ENCODE measurements around the gene ARPC2. TPM values are rescaled to one million over a fixed set of nuclear protein-coding genes. Genes with fewer than 3 reads are reported as not detected.
A peak's percentile ranks its signal among the peaks of the same experiment; 100 is the strongest.

Gene ARPC2
- total RNA-seq, 1 donor from 2014 or later, result 507 TPM

DNA sequence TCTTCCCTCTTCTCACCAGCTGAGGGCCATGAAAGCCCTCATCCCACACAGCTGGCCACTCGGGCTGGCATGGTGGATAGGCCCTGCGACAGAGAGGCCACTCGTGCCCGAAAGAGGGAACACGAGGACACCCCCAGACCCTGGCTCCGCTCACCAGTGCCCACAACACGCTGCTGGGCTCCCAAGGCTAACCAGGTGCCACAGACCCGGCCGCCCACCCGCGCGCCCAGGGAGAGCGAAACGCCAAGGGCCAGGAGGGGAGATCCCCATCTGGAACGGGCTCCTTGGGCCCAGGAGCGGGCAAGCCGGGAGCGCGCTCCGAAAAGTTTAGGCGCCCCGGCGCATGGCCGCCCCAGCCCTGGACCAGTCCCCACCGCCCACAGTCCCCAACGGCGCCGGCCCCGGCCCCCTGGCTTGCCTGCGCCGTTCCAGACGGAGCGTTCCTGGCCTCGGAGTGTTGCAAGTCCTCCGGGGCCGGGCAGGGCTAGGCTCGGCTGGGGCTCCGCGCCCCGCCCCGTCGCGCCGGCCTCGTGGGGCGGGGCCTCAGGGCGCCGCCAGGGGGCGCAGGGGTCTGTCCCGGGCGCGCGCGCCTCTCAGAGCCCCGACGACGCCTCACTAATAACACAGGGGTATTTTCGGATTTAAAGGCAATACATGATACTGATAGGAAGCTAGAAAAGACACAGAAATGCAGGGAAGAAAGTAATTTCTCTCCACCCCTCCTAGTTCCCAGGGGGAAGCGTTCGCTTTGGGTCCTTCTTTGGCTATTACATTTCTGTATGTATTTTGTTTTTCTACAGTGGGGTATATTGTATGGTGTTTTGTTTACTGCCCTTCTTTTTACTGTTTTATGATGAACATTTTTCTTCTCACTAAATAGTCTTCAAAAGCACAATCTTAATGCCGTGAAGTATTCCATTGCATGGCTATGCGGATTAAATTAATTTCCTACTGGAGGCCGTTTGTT is 75.3 kb downstream of the ARPC2 start, which contains the start of gene TMBIM1:
Gene TMBIM1, minus strand, starts transcription at position 456 of the 967 bp plus-strand sequence. CDS start 10,362 bp downstream, outside the sequence.
- Mint-ChIP-seq H3K27ac (peak within 1 kb of the TSS; percentile 94), H3K9me3 (no peaks in the 10 kb centered on the region), H3K4me1 (ENCODE audit: low read depth) (peaks cover 57% of the 10 kb centered on the region), H3K27me3 (ENCODE audit: insufficient read depth) (no peaks in the 10 kb centered on the region), H3K4me3 (peak within 1 kb of the TSS; percentile 88), H3K36me3 (ENCODE audit: low read depth) (peaks cover 7% of the 10 kb centered on the region)
- intact Hi-C loops (cut with micrococcal nuclease), result loop anchor here (1.0 to 2.0 kb wide), 8 partner anchors 8 to 276 kb away; partner anchors contain the start of genes CATIP, CNOT9 and USP37
- peak; percentile 79 for DNase-seq (ENCODE audit: low spot score)

DNA sequence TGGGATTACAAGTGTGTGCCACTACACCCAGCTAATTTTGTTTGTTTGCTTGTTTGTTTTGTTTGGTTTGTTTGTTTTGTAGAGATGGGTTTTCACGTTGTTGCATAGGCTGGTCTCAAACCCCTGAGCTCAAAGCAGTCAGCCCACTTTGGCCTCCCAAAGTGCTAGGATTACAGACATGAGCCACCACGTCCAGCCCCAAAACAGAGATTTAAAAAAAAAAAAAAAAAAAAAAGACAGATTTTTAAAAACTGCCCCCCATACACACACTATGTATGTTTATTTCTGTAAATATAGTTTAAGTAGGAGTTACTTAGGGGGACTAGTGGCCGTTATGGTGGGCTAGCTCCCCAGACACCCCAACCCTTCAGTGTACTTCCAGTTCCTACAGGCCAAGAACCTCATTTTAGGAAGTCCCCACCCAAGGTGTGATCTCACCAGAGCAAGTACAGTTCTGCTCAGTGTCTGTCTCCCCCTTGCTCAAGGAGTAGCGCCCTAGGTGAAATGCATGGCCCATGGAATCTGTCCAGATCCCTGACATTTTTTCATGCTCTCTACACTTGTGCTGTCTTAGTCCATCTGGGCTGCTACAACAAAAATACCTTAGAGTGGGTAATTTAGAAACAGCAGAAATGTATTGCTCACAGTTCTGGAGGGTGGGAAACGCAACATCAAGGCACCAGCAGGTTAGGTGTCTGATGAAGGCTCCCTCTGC is 76.9 kb downstream of the ARPC2 start:
- Mint-ChIP-seq H3K4me3 (no peak overlapping the region), H3K9me3 (no peaks in the 10 kb centered on the region), H3K27me3 (ENCODE audit: insufficient read depth) (no peaks in the 10 kb centered on the region), H3K27ac (no peak overlapping the region), H3K36me3 (ENCODE audit: low read depth) (peaks cover 3% of the 10 kb centered on the region), H3K4me1 (ENCODE audit: low read depth) (peaks cover 42% of the 10 kb centered on the region)
- intact Hi-C loops (cut with micrococcal nuclease), result loop anchor here (2.0 kb wide), 2 partner anchors 63 to 173 kb away; partner anchors contain the start of gene CATIP
- DNase-seq (ENCODE audit: low spot score), result no peak

DNA sequence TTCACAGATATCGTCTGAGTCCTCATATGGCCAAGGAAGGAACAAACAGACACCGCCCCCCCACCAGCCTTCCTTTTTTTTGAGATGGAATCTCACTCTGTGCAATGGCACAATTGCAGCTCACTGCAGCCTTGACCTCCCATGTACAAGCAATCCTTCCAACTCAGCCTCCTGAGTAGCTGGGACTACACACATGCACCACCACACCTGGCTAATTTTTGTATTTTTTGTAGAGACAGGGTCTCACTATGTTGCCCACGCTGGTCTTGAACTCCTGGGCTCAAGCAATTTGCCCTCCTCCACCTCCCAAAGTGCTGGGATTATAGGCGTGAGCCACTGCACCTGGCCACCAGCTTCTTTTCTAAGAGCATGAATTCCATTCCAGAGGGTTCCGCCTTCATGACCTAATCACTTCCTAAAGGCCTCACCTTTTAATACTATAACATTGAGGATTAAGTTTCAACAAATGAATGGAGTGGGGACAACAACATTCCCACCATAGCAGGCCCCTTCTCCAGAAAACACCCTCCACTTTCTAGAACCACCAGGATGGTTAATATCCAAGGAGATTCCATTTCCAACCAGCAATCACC is 77.5 kb downstream of the ARPC2 start:
- H3K4me3 Mint-ChIP-seq, result no peak overlapping the region
- H3K36me3 Mint-ChIP-seq (ENCODE audit: low read depth), result no peaks in the 10 kb centered on the region
- H3K4me1 Mint-ChIP-seq (ENCODE audit: low read depth), result peaks cover 38% of the 10 kb centered on the region
- intact Hi-C loops (cut with micrococcal nuclease), result no loop called here
- no peak overlapping the region for H3K27ac Mint-ChIP-seq
- no peaks in the 10 kb centered on the region for H3K9me3 Mint-ChIP-seq
- no peak for DNase-seq (ENCODE audit: low spot score)
- H3K27me3 Mint-ChIP-seq (ENCODE audit: insufficient read depth), result no peaks in the 10 kb centered on the region

DNA sequence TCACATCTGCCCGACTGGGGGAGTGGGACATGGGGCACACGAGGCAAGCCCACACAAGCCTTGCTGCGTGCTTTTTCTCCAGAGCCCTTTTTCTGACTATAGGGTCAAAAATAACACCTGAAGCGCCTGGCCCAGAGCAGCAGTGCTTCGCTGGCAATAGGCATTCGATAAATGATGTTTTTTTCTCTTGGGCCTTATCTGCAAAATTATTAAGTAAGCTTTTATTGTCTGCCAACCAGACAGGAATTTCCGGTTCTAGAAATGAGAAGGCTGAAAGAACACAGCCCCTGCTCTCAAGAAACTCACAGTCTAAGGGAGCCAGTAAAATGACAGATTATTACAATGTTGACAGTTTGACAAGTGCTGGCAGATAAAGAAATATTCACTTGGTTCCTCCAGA is 78.0 kb downstream of the ARPC2 start:
- H3K27ac Mint-ChIP-seq, result no peak overlapping the region
- H3K36me3 Mint-ChIP-seq (ENCODE audit: low read depth), result no peaks in the 10 kb centered on the region
- H3K9me3 Mint-ChIP-seq, result no peaks in the 10 kb centered on the region

DNA sequence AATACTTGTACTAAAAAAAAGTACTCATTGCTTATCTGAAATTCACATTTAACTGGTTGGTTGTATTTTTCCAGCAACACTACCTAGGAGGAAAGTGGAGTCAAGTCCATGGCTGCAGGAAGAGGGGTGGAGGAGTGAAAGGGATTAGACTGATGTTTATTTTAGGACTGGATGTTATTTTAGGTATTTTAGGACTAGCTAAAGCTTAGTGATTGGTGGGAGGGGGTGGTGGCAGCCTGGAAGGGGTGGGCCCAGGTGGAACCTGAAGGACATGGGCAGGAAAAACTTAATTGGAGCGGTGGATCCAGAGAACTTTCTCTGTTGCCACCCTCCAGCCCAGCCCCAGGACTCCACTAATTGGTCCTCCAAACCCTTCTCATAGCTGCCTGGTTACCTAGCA is 79.2 kb downstream of the ARPC2 start:
- Mint-ChIP-seq H3K4me3 (no peak overlapping the region), H3K27me3 (ENCODE audit: insufficient read depth) (no peaks in the 10 kb centered on the region), H3K36me3 (ENCODE audit: low read depth) (no peaks in the 10 kb centered on the region), H3K4me1 (ENCODE audit: low read depth) (peaks cover 23% of the 10 kb centered on the region), H3K9me3 (no peaks in the 10 kb centered on the region), H3K27ac (no peak overlapping the region)
- DNase-seq (ENCODE audit: low spot score), result no peak
- intact Hi-C loops (cut with micrococcal nuclease), result no loop called here

More for the DNA sequence above, 78.0 kb downstream of the ARPC2 start:
- H3K4me1 Mint-ChIP-seq (ENCODE audit: low read depth), result peaks cover 33% of the 10 kb centered on the region
- H3K4me3 Mint-ChIP-seq, result no peak overlapping the region
- no peak for DNase-seq (ENCODE audit: low spot score)
- no peaks in the 10 kb centered on the region for H3K27me3 Mint-ChIP-seq (ENCODE audit: insufficient read depth)
- intact Hi-C loops (cut with micrococcal nuclease), result no loop called here

DNA sequence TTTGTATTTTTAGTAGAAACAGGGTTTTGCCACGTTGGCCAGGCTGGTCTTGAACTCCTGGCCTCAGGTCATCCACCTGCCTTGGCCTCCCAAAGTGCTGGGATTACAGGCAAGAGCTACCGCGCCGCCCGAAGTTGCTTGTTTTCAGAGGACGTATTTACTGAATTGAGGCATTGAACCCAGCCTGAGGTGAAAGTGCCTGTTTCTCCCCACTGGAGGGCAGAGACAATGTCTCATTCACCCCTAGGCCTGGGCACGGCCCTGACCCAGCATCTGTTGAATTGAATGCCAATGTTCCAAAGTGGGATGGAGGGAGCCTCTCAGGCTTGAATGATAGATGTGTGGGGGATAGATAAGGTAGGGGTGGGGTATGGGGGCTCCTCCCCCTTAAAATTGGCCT is 79.9 kb downstream of the ARPC2 start:
- peaks cover 27% of the 10 kb centered on the region for H3K4me1 Mint-ChIP-seq (ENCODE audit: low read depth)

DNA sequence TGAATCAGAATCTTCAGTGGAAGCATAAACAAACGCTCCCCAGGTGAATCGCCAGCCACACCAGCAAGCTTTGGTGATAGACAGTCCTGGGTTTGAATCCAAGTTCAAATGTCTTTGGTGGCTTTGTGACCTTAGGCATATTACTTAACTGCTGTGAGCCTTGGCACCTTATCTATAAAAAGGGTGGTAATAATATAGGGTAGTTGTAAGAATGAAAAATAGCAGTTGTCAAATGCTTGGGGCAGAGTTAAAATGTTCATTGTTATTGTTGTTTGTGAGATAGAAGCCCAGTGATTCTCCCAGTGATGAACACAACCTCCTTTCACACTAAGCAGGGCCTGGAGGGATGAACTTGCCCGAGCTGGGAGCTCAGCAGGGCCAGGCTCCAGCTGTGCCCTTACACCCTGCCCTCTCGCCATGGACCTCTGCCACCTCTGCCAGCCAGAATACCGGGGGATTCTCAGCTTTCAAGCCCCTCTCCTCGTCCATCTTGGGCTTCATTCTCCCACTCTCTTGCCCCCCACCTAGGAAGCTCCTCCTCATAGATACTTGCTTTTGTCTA is 81.4 kb downstream of the ARPC2 start:
- Mint-ChIP-seq H3K36me3 (ENCODE audit: low read depth) (no peaks in the 10 kb centered on the region), H3K27ac (no peak overlapping the region), H3K4me3 (no peak overlapping the region), H3K9me3 (no peaks in the 10 kb centered on the region), H3K4me1 (ENCODE audit: low read depth) (peaks cover 20% of the 10 kb centered on the region), H3K27me3 (ENCODE audit: insufficient read depth) (no peaks in the 10 kb centered on the region)
- no peak for DNase-seq (ENCODE audit: low spot score)
- intact Hi-C loops (cut with micrococcal nuclease), result no loop called here

More for the DNA sequence above, 79.9 kb downstream of the ARPC2 start:
- Mint-ChIP-seq H3K36me3 (ENCODE audit: low read depth) (no peaks in the 10 kb centered on the region), H3K9me3 (no peaks in the 10 kb centered on the region), H3K27me3 (ENCODE audit: insufficient read depth) (no peaks in the 10 kb centered on the region), H3K4me3 (no peak overlapping the region), H3K27ac (no peak overlapping the region)
- intact Hi-C loops (cut with micrococcal nuclease), result no loop called here
- no peak for DNase-seq (ENCODE audit: low spot score)

DNA sequence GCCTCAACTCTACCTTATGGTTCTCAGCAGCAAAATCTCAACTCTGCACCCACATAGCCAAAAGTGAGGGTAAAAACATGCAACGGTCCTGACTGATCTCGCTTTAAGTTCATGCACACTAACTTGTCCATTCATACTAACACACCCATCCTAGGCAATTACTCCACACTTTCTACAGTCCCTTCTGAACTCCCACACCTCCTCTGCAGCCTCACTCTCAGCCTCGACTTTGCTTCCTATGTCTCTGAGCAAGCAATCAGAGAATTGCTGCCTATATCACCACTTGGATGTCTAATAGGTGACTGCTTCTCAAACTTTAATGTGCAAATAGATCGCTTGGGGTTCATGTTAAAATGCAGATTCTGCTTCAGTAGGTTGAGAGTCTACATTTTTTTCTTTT is 83.2 kb downstream of the ARPC2 start:
- Mint-ChIP-seq H3K36me3 (ENCODE audit: low read depth) (no peaks in the 10 kb centered on the region), H3K4me3 (no peak overlapping the region), H3K4me1 (ENCODE audit: low read depth) (peaks cover 9% of the 10 kb centered on the region), H3K27me3 (ENCODE audit: insufficient read depth) (peaks cover 2% of the 10 kb centered on the region), H3K27ac (no peak overlapping the region), H3K9me3 (no peaks in the 10 kb centered on the region)
- no peak for DNase-seq (ENCODE audit: low spot score)
- intact Hi-C loops (cut with micrococcal nuclease), result loop anchor here (2.0 to 5.0 kb wide), 3 partner anchors 67 to 217 kb away; no protein-coding TSS in a partner anchor

DNA sequence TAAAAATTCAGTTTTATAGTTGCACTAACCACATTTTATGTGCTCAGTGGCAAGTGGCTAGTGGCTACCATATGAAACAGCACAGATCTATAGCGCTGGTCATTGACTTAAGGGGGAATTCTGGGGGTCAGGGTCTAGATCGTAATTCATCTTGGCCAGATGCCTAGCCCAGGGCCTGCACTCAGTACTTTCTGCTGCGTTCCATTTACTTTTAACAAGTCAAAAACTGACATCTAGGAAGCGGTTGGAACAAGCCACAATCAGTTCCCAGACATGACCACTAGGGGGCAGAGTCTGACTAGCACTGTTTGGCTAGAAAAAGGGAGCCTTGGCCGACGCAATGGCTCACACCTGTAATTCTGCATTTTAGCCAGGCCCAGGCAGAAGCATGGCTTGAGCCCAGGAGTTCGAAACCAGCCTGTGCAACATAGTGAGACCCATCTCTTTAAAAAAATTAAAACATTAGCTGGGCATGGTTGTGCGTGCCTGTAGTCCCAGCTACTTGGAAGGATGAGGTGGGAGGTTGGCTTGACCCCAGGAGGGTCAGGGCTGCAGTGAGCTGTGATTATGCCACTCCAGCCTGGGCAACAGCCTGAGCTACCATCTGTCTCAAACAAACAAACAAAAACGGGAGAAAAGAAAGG is 84.3 kb downstream of the ARPC2 start:
- no peaks in the 10 kb centered on the region for H3K36me3 Mint-ChIP-seq (ENCODE audit: low read depth)
- intact Hi-C loops (cut with micrococcal nuclease), result loop anchor here (1.0 to 5.0 kb wide), 9 partner anchors 9 to 267 kb away; partner anchors contain the start of genes CATIP, CNOT9, TMBIM1 and USP37
- H3K4me1 Mint-ChIP-seq (ENCODE audit: low read depth), result peaks cover 5% of the 10 kb centered on the region
- peak; percentile 83 for DNase-seq (ENCODE audit: low spot score)
- H3K27me3 Mint-ChIP-seq (ENCODE audit: insufficient read depth), result peaks cover 2% of the 10 kb centered on the region
- H3K9me3 Mint-ChIP-seq, result no peaks in the 10 kb centered on the region
- no peak overlapping the region for H3K4me3 Mint-ChIP-seq
- no peak overlapping the region for H3K27ac Mint-ChIP-seq

Other genes with a start within 250 kb of the ARPC2 start
- 0.41 and 1.1 TPM in 2 replicates for gene TNS1, start 214.2 kb upstream of the ARPC2 start, total RNA-seq
- 0.64 and 0.67 TPM in 2 replicates for gene RUFY4, start 147.9 kb upstream of the ARPC2 start, total RNA-seq
- gene CXCR2, start 91.2 kb upstream of the ARPC2 start, total RNA-seq, result not detected in 2 replicates
- gene CXCR1, start 50.2 kb upstream of the ARPC2 start, total RNA-seq, result not detected in 2 replicates
- 0.54 and 0.78 TPM in 2 replicates for gene GPBAR1, start 43.8 kb downstream of the ARPC2 start, total RNA-seq
- 88.0 and 90.2 TPM in 2 replicates for gene AAMP, start 52.9 kb downstream of the ARPC2 start, total RNA-seq
- gene PNKD, start 53.3 kb downstream of the ARPC2 start, total RNA-seq, result 18.6 and 20.3 TPM in 2 replicates
- gene TMBIM1, start 75.3 kb downstream of the ARPC2 start, total RNA-seq, result 66.2 and 70.5 TPM in 2 replicates
- gene CATIP, start 139.7 kb downstream of the ARPC2 start, total RNA-seq, result not detected in 2 replicates
- gene SLC11A1, start 165.1 kb downstream of the ARPC2 start, total RNA-seq, result 0.05 and 0.27 TPM in 2 replicates
- gene CTDSP1, start 182.7 kb downstream of the ARPC2 start, total RNA-seq, result 105 and 106 TPM in 2 replicates
- not detected in 2 replicates for gene VIL1, start 201.9 kb downstream of the ARPC2 start, total RNA-seq

Measured in activated T-helper 1 cell treated with anti-CD3 and anti-CD28 coated beads, Interleukin-12 subunit alpha, Interleukin-12 subunit beta, Interleukin-2, Interleukin-4 antibody, amounts not matched to agents 30 ng/mL and 10 ng/mL and 1 ng/mL, durations not matched to agents 14 hours and 24 hours and 36 hours (primary cell).